ENCODE results near the gene OR4E1.

DNA sequence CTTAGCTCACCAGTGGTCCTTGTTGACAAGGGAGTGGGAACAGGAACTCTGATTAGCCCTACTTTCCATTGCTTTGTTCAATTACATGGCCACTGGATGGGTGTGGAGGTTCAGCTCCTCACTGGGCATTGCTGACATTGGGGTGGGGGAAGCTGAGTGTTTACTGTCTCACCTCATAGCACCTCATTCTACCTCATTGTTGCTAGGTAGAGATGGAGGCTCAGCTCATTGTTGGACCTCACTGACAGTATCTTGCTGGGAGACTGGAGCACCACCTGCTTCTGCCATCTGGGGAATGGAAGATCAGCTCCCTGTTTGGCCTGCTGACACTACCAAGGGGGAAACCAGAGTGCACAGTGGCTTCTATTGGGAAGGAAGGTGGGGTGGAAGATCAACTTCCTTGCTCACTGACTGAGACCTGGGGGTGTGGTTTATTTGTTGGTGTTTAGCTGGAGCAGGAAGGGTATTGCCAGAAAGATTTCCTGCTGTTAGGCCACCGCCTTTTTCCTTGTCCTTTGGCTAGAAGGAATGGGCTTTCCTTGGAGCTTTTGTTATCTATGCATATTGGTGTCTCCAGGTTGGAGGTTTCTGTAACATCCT, 21.3 kb downstream of the OR4E1 start:
- TF ChIP-seq REST (IDR thresholded peaks at IDR 0.05; ENCODE audit: insufficient read depth in 1 of 2, low read depth in 2 of 2, low read length in 1 of 2) (no peak), TCF7L2 (IDR thresholded peaks at IDR 0.05; ENCODE audit: low read depth, low read length) (no peak), CTCF (IDR thresholded peaks at IDR 0.05) (no peak), SIN3A (IDR thresholded peaks at IDR 0.05; ENCODE audit: borderline replicate concordance, insufficient read depth, low read depth, low read length) (no peak)

All from Panc1 (cell line).